Activated CD4-positive, alpha-beta T cell treated with anti-CD3 and anti-CD28 coated beads, Interleukin-2, Interleukin-4, amounts not matched to agents 100 ng/mL and 50 ng/mL, durations not matched to agents 16 hours and 8 hours (primary cell): Measurements from ENCODE around the gene SIX2.

ENCODE experiments used
- DNase-seq: peaks from one replicate; pipeline ENCODE4 v3.0.0-alpha.2; 2020; ENCODE audit warnings: low spot score

The SIX2 gene

GRCh38 chr2:45018023-45018422 is 8.8 kb upstream of the SIX2 start:
- no peak for DNase-seq

GRCh38 chr2:45014831-45015230 is 5.6 kb upstream of the SIX2 start:
- no peak for DNase-seq

- DNase-seq = peak; percentile 40
Measured at GRCh38 chr2:45014016-45014702, 4.9 kb upstream of the SIX2 start.

GRCh38 chr2:45013229-45014015 is 4.2 kb upstream of the SIX2 start:
- DNase-seq = no peak

DNA sequence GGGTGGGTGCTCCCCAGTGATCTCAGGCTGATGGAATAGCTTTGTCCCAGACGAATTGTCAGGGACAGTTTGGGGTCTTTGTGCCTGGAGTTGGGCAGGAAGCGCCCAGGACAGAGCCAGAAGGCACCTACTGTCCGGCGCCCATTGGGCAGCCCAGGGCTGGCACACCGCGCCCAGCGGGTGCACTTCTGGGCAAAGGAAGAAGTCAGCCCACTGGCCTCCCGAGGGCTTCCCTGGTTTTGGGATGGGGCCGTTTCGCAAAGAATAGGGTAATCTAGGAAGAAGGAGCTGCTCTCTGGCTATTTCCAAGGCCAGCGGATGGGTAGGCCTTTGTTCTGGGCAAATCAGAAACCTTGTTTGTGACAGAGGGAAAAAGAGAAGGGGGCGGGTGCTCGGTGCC is 3.5 kb upstream of the SIX2 start:
- DNase-seq = no peak

GRCh38 chr2:45011621-45012602 is 2.7 kb upstream of the SIX2 start:
- no peak for DNase-seq

DNA sequence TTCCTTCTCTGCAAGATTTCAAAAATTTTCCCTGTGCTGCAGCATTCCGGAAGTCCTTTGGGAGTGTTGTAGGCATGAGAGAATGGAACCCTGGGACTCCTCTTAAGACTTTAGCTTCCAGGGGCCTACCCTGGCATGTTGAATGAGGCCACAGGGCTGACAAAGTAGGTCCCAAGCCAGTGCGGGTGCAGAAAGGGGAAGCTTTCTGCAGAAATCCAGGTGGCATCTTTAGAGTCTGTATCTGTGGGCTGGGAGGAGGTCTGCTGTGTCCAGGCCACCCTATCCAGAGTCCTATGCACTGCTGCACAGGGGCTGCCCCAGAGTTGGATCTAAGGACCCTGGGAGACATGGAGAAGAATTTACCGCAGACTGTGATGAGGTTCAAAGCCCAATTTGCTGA is 1.9 kb upstream of the SIX2 start:
- DNase-seq = no peak

- DNase-seq = no peak
Measured at GRCh38 chr2:45010702-45011012, 1.4 kb upstream of the SIX2 start.

GRCh38 chr2:45009928-45010701 is 863 bp upstream of the SIX2 start:
- no peak for DNase-seq

DNA sequence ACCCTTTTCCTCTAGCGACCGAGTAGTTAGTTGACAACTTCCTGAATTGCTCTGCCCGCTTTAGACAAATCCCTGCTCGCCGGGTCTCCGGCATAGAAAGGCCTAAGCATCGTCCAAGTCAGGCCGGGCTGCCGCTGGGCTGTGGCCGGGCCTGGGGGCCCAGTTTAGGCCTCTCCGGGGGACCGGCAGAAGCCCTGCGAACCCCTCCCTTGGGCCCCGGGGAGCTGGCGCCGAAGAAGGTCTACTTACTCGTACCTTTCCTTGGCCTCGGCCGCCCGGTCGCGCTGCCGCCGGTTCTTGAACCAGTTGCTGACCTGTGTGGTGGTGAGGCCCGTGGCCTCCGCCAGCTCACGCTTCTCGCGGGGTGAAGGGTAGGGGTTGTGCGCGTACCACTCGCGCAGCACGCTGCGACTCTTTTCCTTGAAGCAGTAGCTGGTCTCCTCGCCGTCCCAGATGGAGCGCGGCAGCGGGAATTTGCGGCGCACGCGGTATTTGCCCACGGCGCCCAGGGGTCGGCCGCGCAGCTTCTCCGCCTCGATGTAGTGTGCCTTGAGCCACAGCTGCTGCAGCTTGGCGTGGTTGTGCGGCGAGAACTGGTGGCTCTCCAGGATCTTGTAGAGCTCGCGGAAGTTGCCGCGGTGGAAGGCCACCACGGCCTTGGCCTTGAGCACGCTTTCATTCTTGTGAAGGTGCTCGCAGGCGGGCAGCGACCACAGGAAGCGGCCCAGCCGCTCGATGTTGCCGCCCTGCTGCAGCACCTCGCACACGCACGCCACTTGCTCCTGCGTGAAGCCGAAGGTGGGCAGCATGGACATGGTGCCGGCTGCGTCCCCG is 739 bp downstream of the SIX2 start:
- no peak for DNase-seq

GRCh38 chr2:45007961-45008295 is 1.3 kb downstream of the SIX2 start:
- DNase-seq = no peak

- no peak for DNase-seq
Measured at GRCh38 chr2:45006942-45007287, 2.3 kb downstream of the SIX2 start.

DNA sequence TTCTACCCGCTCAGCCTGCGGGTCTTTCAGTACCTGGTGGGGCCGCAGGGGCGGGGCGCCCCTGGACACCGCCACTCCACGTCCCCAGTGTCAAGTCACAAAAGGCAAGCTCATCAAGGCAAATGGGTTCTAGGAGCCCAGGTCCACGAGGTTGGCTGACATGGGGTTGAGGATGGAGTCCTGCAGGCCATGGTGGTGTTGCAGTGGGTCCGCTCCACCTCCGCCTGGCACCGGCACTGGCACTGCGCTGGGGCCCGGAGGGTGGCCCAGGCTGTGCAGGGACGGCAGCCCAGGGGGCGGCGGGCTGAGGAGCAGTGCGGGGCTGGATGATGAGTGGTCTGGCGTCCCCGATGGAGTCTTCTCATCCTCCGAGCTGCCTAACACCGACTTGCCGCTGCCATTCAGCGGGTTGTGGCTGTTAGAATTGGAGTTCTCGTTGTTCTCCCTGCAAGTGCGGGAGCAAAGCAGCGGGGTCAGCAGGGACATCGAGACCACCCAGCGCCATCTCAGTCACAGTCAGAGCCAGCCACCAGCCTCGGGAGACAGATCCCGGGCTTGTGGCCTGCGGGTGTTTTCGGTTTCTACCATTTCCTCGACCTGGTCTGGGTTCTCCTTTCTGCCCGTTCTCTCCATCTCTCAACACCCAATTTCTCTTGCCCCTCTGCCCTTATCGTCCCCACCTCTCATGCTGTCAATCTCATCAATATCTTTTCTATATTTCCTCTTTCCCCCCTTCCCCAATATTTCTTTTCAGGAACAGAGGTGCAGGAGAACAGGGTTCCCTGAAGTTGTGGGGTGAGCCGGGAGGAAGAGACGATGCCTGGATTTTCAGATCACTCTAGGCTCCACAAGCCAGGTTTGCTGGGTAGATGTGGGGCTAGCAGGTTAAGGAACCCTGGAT is 3.0 kb downstream of the SIX2 start:
- DNase-seq = no peak

DNA sequence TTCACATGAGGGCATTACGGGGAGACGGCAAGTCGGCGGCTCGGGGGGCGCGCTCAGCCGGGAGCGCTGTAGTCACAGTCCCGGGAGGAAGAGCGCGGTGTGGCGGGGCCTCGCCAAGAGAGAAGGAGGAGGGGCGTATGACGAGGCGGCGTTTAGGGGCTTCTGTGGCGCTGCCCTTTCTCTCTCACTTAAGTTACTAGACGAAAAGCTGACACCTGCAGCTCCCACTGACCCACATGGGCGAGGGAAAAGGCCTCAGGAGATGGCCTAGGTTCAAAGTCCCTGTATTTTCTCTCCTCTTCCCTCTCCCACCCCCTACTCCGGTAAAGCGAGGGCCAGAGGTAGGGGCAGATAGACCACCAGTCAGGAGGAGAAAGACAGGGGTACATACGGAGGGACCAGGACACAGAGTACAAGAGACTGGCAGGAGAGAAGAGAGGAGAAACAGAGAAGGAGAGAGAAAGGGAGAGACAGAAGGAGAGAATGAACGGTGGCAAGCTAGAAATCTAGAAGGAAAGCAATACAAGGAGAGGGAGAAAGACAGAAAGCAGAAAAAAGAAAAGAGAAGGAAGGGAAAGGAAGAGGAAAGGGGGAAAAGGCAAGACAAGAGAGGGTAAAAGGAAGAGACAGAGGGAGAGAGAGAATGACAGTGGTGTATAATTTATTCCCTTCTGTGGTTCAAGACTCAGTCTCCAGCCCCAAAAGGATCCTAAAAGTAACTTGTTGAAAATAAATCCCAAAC is 3.8 kb downstream of the SIX2 start:
- no peak for DNase-seq

DNA sequence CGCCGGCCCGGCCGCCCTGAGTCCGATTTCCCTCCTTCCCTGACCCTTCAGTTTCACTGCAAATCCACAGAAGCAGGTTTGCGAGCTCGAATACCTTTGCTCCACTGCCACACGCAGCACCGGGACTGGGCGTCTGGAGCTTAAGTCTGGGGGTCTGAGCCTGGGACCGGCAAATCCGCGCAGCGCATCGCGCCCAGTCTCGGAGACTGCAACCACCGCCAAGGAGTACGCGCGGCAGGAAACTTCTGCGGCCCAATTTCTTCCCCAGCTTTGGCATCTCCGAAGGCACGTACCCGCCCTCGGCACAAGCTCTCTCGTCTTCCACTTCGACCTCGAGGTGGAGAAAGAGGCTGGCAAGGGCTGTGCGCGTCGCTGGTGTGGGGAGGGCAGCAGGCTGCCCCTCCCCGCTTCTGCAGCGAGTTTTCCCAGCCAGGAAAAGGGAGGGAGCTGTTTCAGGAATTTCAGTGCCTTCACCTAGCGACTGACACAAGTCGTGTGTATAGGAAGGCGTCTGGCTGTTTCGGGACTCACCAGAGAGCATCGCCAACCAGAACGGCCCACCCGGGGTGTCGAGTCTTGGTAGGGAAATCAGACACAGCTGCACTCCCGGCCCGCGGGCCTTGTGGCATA is 4.6 kb downstream of the SIX2 start:
- no peak for DNase-seq

DNA sequence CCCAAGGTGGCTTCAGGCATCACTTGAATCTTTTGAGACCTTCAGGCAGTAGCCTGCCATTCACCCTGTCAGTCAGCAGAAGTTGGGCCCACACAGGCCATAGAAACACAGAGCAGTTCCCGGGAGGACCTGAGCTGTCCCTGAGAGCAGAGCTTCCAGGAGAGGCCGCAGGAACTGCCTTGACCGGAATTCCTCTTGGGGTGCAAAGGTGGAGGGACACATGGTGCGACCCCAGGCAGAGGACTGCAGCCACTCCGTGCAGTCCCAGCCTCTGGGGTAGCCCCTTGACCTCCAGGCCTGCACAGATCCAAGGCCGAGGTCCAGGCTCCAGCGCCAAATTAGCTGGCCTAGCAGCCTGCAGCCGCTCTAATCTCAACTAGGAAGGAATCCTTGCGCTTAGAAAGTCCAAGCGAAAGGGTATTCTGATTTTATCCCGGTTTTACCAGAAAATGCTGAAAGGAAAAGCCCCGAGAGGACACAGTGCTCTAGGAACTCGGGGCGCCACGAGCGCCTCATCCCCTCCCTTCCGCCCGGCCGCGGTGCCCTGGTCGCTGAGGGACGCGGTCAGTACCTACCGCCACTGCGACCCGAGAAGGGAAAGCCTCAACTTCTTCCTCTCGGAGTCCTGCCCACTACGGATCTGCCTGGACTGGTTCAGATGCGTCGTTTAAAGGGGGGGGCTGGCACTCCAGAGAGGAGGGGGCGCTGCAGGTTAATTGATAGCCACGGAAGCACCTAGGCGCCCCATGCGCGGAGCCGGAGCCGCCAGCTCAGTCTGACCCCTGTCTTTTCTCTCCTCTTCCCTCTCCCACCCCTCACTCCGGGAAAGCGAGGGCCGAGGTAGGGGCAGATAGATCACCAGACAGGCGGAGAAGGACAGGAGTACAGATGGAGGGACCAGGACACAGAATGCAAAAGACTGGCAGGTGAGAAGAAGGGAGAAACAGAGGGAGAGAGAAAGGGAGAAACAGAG is 5.4 kb downstream of the SIX2 start:
- DNase-seq = no peak

- DNase-seq = no peak
Measured at GRCh38 chr2:45002686-45003085, 6.6 kb downstream of the SIX2 start.

GRCh38 chr2:45001869-45002385 is 7.3 kb downstream of the SIX2 start:
- DNase-seq = no peak
